ENCODE results near the gene BACH2.

GRCh38 chr6:89888138-89888514 is 408.5 kb downstream of the BACH2 start:
- TF ChIP-seq CTCF (IDR thresholded peaks at IDR 0.05; ENCODE audit: low read depth, low read length, poor library complexity, severe bottlenecking): no peak
- no peak for TF ChIP-seq EZH2phosphoT487 (IDR thresholded peaks at IDR 0.05; ENCODE audit: borderline replicate concordance, low read length)
